NCI-H187 (cell line): ENCODE results near the gene SSX2IP.
"Not testable (repeated sequence)": the region's sequence is repeated elsewhere in the genome, so short reads cannot be mapped to it uniquely, and the experiment has no call there.

ENCODE experiments used
- DNase-seq, 2 experiments: peaks; one replicate each; lab custom pipeline; 2025; lab: John Stamatoyannopoulos, UW

The SSX2IP gene

DNA sequence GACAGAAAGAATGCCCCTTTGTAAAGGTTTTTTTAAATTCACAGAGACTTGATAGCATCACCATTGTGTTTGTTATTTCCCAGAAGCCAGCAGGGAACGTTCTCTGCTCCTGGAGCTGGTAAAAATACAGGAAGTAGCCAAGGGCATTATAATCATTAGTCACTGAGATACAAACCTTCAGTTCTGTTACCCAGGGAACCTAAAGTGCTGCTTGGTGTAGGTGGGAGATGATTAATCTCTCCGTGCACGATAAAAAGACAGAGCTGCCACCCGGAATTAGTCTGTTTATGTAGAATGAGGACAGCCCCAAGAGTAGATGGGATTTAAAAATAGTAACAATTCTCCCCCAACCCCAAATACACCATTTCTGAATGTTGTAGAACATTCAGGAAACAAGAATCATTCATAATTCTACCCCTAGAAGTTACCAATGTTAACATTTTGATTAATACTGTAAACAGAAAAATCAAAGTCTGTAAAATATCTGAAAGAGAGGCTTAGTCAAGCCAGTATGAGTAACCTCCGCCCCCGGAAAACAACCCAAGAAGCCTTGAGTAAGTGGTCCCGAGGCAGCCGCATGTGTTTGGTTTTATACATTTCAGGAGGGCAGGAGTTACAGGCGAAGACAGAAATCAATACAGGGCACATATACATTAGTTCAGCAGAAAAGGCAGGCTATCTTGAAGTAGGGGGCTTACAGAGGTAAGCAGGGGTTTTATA, 70.7 kb downstream of the SSX2IP start:
- no peak for DNase-seq

DNA sequence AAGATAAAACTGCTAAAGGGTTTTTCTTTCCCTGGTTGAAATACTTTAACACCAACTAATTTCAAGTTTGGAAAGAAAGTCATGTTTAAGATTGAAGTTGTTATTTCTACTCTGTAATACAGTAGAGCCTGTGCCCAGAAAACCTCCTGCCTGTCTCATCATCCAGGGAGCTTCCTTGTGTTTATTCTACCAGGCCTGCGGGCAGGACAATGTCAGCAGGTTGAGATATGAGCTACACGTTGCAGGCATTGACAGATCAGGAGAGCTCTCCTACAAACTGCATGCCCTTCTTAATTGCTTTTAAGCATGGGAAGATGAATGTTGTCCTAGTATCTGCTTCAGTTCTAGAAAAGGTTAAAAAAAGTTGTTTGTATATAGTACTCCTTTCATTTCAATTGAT, 72.9 kb downstream of the SSX2IP start:
- no peak for DNase-seq

DNA sequence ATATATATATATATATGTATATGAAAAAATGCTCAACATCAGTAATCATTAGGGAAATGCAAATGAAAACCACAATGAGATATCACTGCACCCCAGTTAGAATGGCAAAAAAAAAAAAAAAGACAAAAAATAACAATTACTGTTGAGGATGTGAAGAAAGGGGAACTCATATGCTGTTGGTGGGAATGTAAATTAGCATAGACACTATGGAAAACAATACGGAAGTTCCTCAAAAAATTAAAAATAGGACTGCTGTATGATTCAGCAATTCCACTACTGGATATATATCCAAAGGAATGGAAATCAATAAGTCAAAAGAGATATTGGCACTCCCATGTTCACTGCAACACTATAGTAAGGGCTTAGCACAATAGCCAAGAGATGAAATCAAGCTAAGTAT, 74.5 kb downstream of the SSX2IP start:
- no peak for DNase-seq

DNA sequence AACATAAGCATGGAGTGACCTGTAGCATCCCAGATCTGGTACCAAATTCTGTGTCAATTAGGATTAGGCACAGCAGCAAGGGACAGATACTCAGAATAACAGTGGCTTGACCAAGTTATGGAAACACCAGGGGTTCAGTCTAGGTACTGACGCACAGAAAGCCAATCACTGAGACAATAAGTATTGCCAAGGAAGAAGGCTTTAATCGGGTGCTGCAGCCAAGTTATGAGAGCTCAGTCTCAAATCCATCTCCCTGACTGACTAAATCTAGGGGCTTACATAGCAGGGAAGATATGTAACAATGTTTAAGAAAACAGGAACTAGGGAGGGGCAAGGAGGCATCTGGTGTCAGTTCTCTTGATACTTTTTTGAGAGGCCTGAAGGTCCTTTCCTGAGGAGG, 76.4 kb downstream of the SSX2IP start:
- DNase-seq, result no peak

DNA sequence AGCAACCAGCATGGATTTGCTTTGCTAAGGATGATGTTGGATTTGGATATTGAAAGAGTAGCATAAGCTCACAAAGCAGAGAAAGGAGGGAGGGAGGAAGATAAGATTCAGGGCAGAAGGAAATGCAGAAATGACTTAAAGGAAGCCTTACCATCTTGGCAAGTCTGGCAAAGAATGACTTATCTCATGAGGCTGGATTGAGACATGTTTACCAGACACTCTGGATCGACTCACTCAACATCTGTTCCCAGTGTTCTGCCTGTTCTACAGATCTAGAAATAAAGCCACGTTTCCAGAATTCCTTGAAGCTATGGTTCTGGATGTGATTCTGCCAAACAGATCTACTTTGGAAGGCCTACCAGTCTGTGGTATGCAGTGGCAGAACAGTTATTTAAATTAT, 77.2 kb downstream of the SSX2IP start:
- DNase-seq, result no peak

DNA sequence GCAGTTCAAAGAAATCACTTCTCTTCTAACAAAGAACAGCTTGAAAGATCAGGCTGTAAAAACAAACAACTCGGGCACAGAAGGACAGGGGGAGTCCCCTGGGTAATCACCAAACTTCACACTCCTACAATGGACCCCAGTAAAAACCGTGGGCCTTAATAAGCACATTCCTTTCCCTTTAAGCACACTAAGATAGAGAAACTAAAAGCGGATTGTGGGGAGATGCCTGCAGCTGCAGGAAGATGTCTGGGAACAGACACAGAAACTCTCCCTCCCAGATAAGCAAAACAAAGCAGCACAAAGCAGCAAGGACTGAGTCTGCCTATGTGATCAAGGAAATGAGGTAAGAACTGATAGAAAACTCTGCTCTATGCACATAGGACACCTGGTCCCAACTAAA, 78.5 kb downstream of the SSX2IP start:
- DNase-seq, result no peak

DNA sequence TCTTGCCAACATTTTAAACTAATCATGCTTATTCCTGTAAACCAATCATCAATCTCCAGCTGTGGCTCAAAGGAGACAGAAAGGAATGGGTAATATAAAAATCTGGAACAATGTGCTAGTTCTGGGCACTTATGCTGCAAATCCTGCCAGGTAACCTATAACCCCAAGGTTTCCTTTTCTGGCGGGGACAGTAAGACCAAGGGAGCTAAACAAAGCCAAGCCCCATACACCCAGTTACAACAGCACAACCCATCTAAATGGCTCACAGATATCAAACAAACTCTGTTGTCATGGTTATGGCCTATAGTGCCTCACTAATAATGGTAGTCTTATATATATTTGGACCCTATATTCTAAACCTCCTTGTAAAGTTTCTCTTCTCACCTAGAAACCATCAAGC, 79.2 kb downstream of the SSX2IP start:
- DNase-seq, result no peak

DNA sequence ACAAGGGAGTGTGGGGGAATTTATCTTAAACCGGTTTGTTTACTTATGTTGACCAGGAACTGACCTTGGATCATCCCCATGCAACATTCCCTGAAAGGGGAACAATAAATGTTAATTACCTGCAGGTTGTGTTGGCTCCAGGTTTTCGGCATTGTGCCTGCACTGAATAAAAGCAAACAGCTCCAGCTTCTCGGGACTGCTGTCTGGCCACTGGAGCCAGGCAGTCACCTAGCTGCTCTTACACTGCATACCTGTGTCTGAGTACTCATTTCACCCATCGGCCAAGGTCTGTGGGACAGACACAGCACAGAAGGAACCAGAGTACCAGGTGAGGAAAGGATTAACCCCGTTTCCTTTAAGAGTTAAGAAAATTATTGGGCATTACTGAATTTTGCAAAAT, 83.3 kb downstream of the SSX2IP start:
- no peak for DNase-seq

DNA sequence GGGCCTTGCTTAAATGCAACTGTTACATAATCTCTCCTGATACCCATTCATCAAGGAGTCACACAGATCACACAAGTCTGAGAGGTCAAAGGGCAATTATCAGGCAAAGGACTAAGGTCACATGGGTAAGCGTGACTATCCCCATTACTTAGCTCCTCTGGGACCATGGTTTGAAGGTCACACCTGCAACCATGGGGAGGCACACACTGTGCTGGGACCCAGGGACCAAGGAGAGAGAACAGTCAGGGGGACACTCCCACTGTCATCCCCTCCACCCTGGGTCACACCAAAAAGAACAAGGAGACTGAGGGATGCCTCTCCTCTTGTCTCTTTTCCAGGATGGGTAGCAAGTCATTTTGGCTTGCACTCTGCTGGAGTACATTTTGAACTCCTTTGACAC, 85.1 kb downstream of the SSX2IP start:
- DNase-seq, result no peak

DNA sequence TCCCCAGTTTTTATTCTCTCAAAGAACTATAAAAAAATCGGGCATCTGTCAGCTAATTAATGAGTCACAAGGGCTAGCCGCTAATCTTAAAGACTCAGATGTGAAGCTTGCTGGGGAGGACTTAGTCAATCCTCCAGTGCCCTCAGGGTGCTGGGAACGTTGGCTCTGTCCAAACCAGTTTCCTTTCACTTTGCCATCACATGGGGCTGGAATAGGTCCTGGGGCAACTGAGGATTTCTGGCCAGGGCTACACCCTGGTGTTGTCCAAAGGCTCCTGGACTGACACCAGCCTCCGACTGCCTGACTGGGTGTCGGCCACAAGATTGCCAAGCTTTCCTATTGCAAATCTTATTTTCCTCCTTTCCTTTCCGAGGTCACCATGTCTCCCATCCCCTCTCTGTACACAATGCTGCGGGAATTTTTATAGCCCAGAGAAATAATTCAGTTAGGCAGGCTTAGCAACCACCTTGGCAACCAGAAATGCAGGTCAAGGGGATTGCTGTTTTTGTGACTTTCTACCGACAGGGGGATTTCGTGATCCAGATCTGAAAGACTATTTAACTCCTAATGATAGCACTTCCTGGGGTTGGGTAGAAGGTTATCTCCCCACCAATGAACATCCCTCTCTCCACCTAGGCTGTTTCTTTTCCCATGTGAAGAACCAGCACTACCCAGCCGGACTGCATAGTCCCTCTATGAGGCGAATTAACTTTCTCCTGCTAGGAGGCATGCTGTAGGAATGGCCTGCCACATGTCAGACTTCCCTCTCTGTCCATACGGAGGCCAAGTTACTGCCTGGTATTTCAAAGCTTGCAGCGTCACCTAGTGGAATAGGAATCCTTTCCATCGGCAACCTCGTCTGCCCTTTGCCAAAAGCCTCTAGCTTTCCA, 86.1 kb downstream of the SSX2IP start:
- DNase-seq, result no peak

DNA sequence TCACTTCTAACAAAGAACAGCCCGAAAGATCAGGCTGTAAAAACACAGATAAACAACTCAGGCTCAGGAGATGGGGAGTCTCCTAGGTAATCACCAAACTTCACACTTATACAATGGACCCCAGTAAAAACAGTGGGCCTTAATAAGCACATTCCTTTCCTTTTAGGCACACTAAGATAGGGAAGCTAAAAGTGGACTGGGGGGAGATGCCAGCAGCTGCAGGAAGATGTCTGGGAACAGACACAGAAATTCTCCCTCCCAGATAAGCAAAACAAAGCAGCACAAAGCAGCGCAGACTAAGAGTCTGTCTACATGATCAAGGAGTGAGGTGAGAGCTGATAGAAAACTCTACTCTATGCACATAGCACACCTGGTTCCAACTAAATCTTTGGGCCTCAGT, 87.0 kb downstream of the SSX2IP start:
- no peak for DNase-seq

DNA sequence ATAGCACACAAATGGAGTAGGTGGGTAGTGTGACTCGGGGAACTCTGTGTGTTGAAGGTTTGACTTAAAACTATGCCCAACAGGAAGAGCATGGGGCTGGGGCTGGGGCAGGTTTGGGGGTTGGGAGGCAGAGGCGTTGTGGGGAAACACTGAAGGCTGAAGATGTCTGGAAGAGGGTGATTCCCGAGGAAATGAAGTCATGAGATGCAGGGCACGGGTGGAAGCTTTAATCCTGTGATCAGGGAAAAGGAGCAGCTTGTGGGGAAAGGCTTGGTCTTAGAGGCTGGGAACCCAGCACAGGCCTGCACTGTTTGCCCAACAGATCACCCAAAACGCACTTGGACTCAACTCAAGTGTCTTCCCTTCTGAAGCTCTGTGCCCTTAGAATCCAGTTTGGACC, 89.5 kb downstream of the SSX2IP start:
- DNase-seq, result no peak

DNA sequence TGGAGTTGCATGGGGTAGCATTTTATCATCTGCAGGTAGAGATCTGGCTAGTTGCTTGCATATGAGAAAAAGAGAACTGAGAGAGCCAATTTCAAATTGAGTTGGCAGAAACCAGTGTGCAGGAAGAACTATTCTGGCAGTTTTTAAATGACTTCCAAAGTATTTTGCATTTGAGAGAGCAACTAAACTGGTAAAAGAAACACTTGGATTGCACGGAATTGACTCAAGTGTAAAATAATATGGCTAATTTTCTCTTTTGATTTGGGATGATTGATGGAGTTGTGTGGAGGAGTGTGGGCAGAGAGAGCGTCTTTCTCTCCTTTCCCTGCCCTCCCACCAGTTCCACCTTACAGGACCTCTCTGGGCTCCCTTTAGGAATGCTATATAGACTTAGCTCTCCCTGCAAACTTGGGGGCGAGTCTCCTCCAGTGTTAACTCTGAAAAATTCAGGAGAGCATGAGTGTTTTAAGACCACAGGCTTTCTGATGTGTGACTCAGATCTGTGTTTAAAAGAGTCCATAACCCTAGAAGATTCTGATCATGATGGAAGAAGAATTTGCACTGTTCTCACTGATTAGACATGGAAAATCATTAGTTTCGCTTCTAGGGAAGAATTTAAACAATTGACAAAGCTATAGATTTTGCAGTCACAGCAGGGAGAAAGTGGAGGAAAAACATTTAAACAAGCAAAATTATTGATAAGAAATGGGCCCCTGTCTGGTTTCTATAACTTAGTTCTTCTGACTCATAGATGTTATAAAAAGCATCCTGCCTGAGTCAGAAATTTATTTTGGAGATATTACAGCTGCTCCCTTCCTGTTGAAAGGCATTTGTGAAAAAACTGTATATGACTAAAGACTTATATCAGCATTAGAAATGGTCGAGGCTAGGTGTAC, 91.2 kb downstream of the SSX2IP start:
- no peak for DNase-seq

DNA sequence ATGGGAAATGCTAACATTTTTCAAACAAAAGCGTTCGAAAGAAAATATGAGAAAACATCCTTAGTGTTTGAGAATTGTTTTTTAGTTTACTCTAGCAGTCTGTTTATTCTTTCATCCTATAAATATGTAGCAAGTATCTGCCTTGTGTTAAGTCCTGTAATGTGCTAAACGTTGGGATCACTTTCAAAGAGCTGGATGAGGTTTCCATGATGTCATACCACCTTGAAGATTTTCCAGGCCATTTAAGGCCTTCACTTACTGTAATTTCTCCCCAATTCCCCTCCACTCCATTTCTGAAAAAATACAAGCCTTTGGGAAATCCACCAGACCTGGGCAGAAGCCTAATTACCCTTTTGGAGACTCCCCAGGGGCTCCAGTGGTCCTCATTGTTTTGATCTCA, 91.8 kb downstream of the SSX2IP start:
- no peak for DNase-seq

DNA sequence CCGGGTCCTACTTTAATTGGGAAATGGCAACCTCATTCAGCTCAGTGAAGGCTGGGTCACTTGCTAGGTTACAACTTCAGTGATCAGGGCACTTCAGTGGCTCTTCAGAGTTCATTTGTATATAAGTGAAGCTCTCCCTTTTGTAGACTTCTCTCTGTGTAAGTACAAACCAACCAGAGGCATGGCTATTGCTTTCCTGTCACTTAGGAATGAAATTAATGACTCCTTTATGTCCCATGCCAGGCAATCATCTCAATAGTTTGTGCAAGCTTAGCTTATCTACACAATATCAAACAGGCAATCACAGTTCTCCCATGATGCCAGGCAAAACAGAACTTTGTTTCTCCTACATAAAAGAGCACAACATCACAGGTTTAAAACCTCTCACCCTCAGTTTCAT, 93.2 kb downstream of the SSX2IP start:
- DNase-seq, result no peak

DNA sequence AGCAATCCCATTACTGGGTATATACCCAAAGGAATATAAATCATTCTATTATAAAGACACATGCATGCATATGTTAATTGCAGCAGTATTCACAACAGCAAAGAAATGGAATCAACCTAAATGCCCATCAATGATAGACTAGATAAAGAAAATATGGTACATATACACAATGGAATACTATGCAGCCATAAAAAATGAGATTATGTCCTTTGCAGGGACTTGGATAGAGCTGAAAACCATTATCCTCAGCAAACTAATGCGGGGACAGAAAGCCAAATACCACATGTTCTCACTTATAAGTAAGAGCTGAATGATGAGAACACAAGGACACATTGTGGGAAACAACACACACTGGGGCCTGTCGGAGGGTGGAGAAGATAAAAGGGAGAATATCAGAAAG, 95.3 kb downstream of the SSX2IP start:
- not testable (repeated sequence) for DNase-seq
